ENCODE measurements around the gene TRIM43B. TPM values are rescaled to one million over a fixed set of nuclear protein-coding genes. Genes with fewer than 3 reads are reported as not detected.
"Not testable (repeated sequence)": the region's sequence is repeated elsewhere in the genome, so short reads cannot be mapped to it uniquely, and the experiment has no call there.

Gene TRIM43B
- total RNA-seq (2021), result not detected in 3 replicates
- Bru-seq, nascent RNA, result not detected
- long read RNA-seq, experiment 1, result 0 reads
- long read RNA-seq, experiment 2, result 0 reads
- long read RNA-seq, experiment 3, result 0 reads

- H3K27ac Mint-ChIP-seq; CTCF ChIA-PET; H3K4me1 Mint-ChIP-seq; H3K9me3 Mint-ChIP-seq; H3K36me3 Mint-ChIP-seq; H3K27me3 Mint-ChIP-seq (ENCODE audit: low read depth); POLR2A ChIA-PET; H3K4me3 Mint-ChIP-seq; DNase-seq (ENCODE audit: low spot score); ATAC-seq: not testable (repeated sequence)
These were observed at the start of gene TRIM43B for GRCh38 chr2:95484654-95485053. Gene TRIM43B, minus strand, starts transcription at chr2:95484754. Its CDS starts 2,040 bp downstream, at chr2:95482714.

GRCh38 chr2:95531254-95531771 is 46.8 kb upstream of the TRIM43B start:
- TF ChIP-seq ATF3 (CRISPR knock-in tag; conservative IDR thresholded peaks at IDR 0.05) (no peak), ERG (CRISPR knock-in tag; IDR thresholded peaks at IDR 0.05) (no peak)
- Mint-ChIP-seq H3K36me3 (no peaks in the 10 kb centered on the region), H3K4me3 (no peak overlapping the region), H3K9me3 (no peaks in the 10 kb centered on the region), H3K27me3 (ENCODE audit: low read depth) (peaks cover 7% of the 10 kb centered on the region), H3K27ac (no peak overlapping the region), H3K4me1 (peaks cover 13% of the 10 kb centered on the region)
- ATAC-seq, result no peak; the same call in 1 of the 2 replicates
- no peak for DNase-seq (ENCODE audit: low spot score)
- CTCF ChIA-PET, result no interaction called here
- POLR2A ChIA-PET, result no interaction called here

GRCh38 chr2:95530734-95531133 is 46.2 kb upstream of the TRIM43B start:
- H3K4me3 Mint-ChIP-seq, result no peak overlapping the region
- no peaks in the 10 kb centered on the region for H3K9me3 Mint-ChIP-seq
- H3K4me1 Mint-ChIP-seq, result peaks cover 13% of the 10 kb centered on the region
- POLR2A ChIA-PET, result no interaction called here
- no peak for TF ChIP-seq OVOL2 (CRISPR knock-in tag; IDR thresholded peaks at IDR 0.05; ENCODE audit: borderline replicate concordance)
- H3K27me3 Mint-ChIP-seq (ENCODE audit: low read depth), result peaks cover 7% of the 10 kb centered on the region
- ATAC-seq (no peak), DNase-seq (ENCODE audit: low spot score) (no peak)
- CTCF ChIA-PET, result no interaction called here
- no peak overlapping the region; the same call in 1 of the 2 replicates for H3K27ac Mint-ChIP-seq
- H3K36me3 Mint-ChIP-seq, result no peaks in the 10 kb centered on the region

- H3K9me3 Mint-ChIP-seq, result no peaks in the 10 kb centered on the region
- ChIA-PET CTCF (interaction anchor here (1.4 to 1.6 kb wide), 2 partner anchors 137 to 295 kb away, joined by 3 to 5 read pairs; no protein-coding TSS in a partner anchor), POLR2A (no interaction called here)
- H3K27me3 Mint-ChIP-seq (ENCODE audit: low read depth), result peaks cover 11% of the 10 kb centered on the region
- H3K4me1 Mint-ChIP-seq, result peaks cover 12% of the 10 kb centered on the region
- ATAC-seq, result no peak
- no peak overlapping the region for H3K27ac Mint-ChIP-seq
- H3K4me3 Mint-ChIP-seq, result peak overlapping the region; percentile 60
- H3K36me3 Mint-ChIP-seq, result no peaks in the 10 kb centered on the region
- no peak for TF ChIP-seq FOXK1 (CRISPR knock-in tag; IDR thresholded peaks at IDR 0.05)
- TF ChIP-seq USF2 (CRISPR knock-in tag; IDR thresholded peaks at IDR 0.05), result no peak
- TF ChIP-seq JAZF1 (CRISPR knock-in tag; IDR thresholded peaks at IDR 0.05), result no peak
- TF ChIP-seq ESRRA (CRISPR knock-in tag; IDR thresholded peaks at IDR 0.05; ENCODE audit: borderline replicate concordance), result no peak
- no peak for TF ChIP-seq TEAD4 (CRISPR knock-in tag; IDR thresholded peaks at IDR 0.05)
- DNase-seq (ENCODE audit: low spot score), result peak; percentile 52
These were observed 42.1 kb upstream of the TRIM43B start for GRCh38 chr2:95526360-95527341.

- no peak for TF ChIP-seq FOXP4 (CRISPR knock-in tag; IDR thresholded peaks at IDR 0.05)
- TF ChIP-seq ZNF232 (CRISPR knock-in tag; IDR thresholded peaks at IDR 0.05), result no peak
- TF ChIP-seq ZNF423 (CRISPR knock-in tag; IDR thresholded peaks at IDR 0.05), result no peak
- peak overlapping the region; percentile 60 for H3K4me3 Mint-ChIP-seq
- no peaks in the 10 kb centered on the region for H3K36me3 Mint-ChIP-seq
- H3K9me3 Mint-ChIP-seq, result no peaks in the 10 kb centered on the region
- ChIA-PET CTCF (interaction anchor here (1.4 kb wide), 1 partner anchor 136 kb away, joined by 5 read pairs; no protein-coding TSS in a partner anchor), POLR2A (no interaction called here)
- DNase-seq (ENCODE audit: low spot score) (no peak), ATAC-seq (no peak)
- no peak overlapping the region for H3K27ac Mint-ChIP-seq
- peaks cover 11% of the 10 kb centered on the region for H3K27me3 Mint-ChIP-seq (ENCODE audit: low read depth)
- no peaks in the 10 kb centered on the region; the same call in 1 of the 2 replicates for H3K4me1 Mint-ChIP-seq
These were observed 40.9 kb upstream of the TRIM43B start for GRCh38 chr2:95525294-95526035.
